IPS DF 4.7 (cell line): Measurements from ENCODE around the gene OR9Q1.
"Not testable (repeated sequence)": the region's sequence is repeated elsewhere in the genome, so short reads cannot be mapped to it uniquely, and the experiment has no call there.

Experiments used
- DNase-seq: peaks from one replicate; pipeline ENCODE4 v3.0.0-alpha.2; 2013; ENCODE audit warnings: low spot score; ENCODE audit errors: extremely low read depth

The OR9Q1 gene, protein sequence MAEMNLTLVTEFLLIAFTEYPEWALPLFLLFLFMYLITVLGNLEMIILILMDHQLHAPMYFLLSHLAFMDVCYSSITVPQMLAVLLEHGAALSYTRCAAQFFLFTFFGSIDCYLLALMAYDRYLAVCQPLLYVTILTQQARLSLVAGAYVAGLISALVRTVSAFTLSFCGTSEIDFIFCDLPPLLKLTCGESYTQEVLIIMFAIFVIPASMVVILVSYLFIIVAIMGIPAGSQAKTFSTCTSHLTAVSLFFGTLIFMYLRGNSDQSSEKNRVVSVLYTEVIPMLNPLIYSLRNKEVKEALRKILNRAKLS

DNA sequence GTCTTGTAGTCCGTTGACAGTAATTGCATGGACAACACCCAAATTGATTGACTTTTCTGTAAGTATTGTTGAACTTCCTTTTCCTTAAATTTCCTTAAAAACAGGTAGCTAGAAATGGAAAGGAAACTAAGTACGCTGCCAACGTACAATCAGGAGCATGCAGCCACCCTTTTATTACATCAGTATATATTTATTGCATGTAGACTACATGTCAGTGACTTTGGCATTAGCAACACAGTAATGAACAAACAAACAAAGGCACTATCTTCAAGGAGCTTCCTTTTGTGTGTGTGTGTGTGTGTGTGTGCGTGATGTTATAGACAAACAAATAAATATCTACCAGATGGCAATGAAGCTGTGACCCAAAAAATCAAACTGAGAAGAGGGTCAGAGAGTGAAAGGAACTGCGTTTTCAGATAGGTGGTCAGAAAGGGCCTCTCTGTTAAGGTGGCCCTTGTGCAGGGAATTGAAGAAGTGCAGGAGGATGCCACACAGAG is at the start of gene OR9Q1:
Gene OR9Q1, plus strand, starts transcription at position 447 of the 497 bp plus-strand sequence. CDS start 155,564 bp downstream, outside the sequence.
- no peak for DNase-seq

DNA sequence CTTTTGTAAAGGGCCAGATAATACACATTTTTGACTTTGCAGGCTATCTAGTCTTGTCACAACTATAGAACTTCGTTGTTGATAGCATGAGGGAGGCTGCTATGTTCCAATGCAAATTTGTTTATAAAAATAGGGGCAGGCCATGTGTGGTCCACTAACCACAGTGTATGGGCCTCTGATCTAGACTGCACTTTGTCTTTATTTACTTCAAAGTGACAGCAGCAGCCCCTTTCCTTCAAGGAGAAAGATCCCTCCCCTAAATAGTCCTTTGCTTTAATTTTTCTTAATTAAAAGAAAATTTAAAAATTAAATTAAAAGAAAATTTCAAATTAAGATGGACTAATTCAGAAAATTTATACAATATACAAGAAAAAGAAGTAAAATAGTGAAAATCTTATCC is 49.5 kb upstream of the OR9Q1 start:
- DNase-seq, result no peak

DNA sequence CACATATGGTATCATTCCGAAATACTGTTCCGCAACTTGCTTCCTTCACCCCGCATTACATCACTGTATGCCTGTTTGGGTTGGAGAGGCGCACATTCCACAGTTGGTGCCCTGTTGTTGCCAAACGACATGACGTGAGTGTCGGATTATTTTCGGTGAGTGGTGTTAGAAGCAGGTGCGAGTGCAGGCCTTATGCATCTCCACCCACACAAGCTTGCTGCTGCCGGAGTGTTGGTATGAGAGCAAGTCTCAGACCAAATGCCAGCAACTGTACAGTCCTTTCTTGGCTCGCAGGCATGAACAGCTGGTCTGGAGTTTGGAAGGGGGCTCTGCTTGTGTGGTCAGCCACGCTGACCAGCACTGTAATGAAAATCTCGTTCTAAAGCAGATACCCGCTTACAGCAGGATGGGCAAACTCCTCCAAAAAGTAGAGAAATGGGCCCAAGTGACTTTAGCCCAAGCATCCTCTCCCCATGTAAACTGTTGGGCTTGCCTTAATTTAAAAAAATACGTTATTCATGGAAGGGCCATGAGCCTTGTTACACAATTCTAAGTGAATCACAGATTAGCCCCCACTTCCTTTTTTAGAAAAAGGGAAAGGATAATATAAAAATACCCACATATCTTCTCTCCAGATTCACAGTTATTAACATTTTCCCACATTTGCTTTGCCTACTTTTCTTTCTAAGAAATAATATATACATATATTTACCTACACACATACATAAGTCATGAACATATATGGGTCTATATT is 48.7 kb upstream of the OR9Q1 start:
- DNase-seq, result no peak

DNA sequence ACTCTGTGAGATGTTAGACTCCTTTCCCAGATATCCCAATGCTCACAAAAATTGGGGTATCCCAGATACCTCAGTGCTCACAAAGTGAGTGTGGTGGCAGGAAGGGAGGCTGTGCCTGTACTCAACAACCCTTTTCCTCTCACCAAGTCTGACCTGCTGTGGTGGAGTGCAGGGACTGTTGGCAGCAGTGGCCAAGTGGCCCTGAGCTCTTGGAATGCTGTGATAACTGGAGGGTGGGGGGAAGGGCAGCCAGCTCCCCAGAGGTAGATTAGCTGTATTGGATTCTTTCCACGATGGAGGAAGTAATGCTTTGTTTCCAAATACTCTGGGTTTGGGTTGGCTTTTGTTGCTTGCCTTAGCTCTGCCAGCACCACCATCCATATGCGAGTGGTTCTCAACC is 46.0 kb upstream of the OR9Q1 start:
- DNase-seq, result no peak

DNA sequence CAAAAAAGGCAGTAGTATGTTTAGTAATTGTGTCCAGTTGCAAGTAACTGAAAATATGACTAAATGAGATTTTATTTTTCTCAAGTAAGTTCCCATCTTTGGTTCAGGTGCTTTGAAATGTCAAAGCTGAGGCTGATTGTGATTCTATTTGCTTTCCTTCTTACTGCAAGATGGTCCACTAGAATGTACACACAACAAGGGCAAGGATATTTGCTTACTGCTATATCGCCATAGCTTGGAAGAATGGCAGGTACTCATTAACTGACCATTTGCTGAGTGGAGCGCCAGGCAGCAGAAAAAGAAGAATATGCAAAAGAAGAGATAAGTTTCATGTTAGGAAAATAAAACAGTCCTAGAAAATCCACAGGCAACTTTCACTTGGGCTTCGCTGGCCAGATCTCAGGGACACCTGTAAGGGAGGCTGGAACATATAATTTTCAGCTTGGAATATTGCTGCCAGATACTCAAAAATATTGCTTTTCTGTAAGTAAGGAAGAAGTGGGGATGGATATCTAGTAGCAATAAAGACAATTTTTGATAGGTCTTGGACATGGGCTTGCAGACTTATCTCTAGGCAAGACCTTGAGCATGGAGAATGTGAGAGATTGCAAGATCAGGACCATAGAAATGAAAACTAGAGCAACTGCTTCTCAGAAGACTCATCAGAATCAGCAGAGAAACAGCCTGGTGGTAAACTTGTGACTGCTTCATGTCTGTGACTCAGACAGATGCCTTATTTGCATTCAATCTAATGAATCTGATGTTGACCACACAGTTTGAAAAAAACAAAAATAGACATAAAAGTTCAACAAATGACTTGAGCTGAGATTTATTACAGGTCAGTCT is 44.8 kb upstream of the OR9Q1 start:
- no peak for DNase-seq

DNA sequence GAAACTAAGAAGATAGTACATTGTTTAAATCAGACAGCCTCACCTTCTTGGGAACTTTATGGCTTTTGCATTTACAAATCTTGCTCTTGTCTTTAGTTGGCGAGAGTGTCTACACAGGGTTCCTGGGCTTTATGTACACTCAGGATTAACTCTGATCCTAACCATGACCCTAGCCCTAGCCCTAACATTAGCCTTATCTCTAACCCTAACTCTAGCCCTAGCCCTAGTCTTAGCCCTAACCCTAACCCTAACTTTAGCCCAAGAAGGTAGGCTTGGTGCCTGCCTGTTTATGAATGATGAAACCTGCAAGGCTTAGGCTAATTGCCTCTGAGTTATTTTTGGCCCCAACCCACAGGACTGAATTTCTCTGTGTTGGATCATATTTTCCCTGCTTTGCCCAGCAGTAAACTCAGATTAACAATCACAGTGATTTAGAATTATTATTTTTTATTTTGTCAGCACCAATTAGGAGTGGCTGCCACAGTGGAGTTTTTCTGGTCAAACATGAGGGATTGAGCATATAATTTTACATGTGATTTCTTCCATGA is 44.1 kb upstream of the OR9Q1 start:
- DNase-seq, result no peak

DNA sequence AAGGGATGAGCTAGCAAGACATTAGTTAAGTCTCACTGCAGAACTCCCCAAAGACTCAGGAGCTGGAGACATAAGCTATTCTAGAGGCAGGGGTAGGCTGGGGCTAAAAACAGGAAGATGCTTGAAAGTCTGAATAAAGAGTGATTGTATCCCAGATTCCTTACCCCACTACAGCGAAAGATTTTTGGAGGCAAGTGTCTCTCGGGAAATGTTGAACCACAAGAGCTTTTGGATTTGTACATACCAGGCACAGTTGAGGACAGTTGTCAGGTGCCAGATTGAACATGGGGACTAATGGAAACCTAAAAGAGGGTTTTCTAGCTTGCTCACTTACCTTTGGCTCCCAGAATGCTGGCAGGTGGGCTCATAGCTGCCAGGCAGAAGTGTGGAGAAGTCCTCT is 43.5 kb upstream of the OR9Q1 start:
- DNase-seq, result no peak

DNA sequence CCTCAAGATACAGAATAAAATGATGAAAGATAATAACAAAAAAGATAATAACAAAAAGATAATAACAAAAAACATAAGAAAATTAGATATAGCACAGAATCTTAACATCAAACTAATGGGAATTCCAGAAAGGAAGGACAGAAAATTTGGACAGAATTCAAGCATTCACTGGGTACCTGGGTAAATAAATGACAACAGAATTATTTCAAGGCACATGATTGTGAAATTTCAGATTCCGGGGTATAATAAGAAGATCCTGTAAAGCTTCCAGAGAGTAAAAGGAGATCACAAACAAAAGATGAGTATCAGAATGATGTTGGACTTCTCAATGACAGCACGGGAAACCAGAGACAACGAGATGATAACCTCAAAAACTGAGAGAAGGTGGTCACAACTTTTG is 42.1 kb upstream of the OR9Q1 start:
- no peak for DNase-seq

DNA sequence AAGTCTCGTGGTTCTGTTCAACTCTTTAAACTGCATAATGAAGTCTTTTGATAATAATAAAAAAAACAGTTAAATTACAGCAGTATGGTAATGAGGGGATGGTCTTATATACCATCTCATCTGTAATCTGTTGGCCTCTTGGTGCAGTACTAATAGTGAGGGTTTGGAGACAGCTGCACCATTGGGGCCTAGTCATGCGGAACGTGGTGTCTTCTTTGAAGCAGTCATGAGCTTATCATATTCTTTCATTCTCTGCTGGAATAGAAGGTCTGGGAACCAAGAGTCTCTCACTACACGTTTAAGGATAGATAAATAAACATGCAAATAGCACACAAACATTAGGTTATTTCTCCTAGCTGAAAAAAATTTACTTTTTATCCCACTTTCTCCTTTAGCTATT is 40.9 kb upstream of the OR9Q1 start:
- DNase-seq, result no peak

DNA sequence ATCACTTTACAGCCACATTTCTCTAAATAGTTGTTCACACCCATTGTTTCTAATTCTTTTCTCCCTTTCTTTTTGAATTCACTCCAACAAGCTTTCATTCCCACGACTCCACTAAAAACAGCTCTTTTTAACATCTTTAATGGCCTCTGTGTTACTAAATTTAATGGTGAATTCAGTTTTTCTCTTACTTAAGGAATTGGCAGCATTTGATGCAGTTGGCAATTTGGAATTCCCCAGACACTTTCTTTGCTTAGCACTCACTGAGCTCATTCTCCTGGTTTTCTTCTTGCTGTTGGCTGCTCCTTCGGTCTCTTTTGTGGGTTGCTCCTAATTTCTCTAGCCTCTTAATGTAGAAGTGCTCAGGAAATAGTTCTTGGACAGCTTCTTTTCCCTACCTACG is 40.5 kb upstream of the OR9Q1 start:
- DNase-seq, result no peak

DNA sequence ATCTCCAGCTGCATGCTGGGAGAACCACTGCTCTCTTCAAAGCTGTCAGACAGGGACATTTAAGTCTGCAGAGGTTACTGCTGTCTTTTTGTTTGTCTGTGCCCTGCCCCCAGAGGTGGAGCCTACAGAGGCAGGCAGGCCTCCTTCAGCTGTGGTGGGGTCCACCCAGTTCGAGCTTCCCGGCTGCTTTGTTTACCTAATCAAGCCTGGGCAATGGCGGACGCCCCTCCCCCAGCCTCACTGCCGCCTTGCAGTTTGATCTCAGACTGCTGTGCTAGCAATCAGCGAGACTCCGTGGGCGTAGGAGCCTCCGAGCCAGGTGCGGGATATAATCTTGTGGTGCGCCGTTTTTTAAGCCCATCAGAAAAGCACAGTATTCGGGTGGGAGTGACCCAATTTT is 24.2 kb upstream of the OR9Q1 start:
- not testable (repeated sequence) for DNase-seq

DNA sequence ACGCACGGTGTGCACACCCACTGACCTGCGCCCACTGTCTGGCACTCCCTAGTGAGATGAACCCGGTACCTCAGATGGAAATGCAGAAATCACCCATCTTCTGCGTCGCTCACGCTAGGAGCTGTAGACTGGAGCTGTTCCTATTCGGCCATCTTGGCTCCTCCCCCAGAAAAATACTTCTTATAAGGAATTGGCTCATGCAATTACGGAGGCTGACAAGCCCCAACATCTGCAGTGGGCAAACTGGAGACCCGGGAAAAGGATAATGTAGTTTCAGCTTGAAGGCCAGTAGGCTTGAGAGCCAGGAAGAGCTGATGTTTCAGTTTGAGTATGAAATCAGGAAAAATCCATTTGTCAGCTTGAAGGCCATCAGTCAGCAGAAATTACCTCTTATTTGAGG is 23.7 kb upstream of the OR9Q1 start:
- DNase-seq, result not testable (repeated sequence)

DNA sequence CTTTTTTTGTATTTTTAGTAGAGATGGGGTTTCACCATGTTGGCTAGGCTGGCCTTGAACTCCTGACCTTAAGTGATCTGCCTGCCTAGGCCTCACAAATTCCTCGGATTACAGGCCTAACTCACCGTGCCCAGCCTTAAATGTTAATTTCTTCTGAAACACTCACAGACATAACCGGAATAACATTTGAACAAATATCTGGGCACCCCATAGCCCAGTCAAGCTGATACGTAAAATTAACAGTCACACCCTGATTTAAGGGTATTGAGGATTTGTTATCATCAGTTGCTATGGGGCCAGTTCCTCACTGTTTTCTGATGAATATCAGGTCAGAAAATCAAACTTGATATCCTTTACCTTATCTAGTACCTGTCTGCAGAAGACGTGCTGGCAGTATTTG is 23.0 kb upstream of the OR9Q1 start:
- DNase-seq, result no peak

DNA sequence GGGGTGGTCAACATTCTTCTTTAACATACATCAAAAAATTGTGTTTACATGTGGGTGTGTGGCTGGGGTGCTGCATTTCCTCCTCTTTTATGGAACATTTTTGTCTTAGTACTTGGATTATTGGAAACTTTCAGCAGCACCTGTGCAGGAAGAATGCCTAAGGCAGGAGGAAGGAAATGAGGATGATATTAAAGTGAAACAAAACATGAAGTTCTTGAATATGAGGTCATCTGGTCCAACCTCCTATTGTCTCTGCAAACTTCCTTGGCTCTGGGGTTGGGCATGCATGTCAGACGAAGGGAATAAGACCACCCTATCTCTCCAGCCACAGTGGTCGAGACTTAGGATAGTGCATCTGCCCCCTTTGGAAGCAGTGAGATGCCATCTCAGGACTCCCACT is 20.6 kb upstream of the OR9Q1 start:
- no peak for DNase-seq

DNA sequence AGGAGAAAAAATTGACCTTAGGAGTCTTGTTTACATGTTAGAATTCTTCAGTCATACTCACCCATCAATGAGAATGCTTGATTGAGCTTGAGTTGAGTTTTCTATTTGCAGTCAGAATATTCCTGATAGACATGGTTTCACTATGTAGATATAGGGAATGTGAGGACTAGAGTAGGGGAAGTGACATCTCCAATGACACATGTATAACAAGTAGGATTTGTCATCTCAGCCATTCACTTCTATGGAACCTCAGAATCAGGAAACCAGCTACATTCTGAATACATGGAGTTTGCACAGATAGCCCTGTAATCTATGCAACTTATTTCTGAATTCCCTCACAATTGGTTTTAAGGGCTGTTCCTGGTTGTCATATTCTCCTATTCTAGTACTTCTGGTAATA is 20.1 kb upstream of the OR9Q1 start:
- DNase-seq, result no peak

DNA sequence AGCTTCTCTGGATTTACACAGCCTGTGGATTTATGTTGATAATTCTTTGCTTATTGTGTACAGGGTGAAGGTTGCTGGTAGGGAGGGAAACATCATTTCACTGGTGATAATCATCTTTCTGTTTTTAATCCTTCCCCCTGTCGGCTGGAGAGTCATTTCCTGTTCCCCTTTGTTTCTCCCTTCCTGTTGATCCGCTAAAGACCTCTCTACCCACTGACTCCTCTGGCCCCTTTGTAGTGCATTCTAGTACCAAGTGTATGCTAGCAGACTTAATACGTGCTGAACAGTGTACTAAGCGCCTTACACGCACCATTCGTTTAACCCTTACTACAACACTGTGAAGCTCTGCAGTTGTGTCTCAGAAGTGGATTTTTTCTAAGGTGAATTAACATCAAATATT is 19.0 kb upstream of the OR9Q1 start:
- no peak for DNase-seq

DNA sequence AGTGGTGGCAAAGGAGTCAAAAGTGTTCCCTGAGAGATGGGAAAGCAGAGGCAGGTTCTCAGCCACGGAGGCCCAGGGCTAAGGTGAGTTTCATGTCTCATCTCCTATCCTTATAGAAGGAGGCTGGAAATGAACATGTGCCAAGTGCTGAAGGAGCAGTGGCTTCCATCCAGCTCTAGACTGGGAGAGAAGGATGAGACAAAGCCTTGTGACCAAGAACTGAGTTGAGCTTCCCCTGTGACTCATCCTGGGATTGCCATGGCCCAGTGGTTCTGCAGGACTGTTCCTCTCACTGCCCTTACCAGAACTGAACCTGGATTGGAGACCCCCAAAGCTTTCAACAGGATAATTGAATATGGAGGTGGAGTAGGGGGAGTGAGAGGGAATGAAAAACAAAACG is 16.7 kb upstream of the OR9Q1 start:
- no peak for DNase-seq

DNA sequence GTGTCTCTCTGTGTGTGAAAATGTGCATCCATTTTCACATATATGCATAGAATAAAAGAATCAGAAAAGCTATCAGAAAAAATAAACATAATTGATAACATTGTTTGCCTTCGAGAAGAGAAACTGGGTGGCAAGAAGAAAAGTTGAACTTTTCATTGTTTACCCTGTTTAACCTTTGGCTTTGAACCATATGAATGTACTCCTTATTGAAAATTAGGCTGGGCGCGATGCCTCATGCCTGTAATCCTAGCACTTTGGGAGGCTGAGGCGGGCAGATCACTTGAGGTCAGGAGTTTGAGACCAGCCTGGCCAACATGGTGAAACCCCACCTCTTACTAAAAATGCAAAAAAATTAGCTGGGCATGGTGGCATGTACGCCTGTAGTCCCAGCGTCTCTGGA is 11.9 kb upstream of the OR9Q1 start:
- DNase-seq, result no peak

DNA sequence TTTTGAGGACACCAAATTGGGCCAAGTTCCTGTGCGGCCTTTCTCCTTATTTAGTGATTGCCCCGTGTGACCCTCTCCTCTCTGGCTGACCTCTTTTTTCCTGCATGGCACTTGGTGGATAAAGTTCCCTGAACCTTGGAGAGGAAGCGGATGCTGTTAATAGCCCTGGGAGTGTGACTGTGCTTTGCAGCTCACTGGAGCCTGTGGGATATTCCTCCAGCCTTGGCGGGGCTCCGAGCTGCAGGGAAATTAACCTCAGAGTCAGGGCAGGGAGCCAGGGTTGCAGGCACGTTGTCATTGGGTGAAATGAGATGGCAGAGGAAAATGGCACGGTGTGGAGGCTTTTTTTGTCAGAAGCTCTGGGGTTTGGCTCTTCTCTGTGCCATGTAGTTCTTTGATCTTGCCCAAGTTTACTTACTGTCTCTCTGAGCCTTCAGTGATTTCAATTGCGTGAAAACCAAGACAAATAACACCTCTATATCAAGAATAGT is 965 bp downstream of the OR9Q1 start:
- no peak for DNase-seq

DNA sequence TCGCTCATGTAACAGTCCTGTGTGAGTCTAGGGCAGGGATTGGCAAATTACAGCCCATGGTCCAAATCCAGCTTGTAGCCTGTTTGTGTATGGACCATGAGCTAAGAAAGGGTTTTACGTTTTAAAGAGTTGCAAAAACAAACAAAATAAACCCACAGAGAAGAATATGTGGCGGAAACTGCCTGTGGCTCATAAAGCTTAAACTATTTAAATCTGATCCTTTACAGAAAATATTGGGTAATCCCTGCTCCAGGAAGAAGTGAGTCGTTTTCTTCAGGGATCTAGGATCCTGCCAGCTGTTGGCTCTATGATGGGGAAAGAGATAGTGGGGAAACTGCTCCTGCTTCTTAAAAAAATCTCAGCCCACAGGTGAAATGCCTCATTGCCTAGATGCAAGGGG is 3.7 kb downstream of the OR9Q1 start:
- no peak for DNase-seq

DNA sequence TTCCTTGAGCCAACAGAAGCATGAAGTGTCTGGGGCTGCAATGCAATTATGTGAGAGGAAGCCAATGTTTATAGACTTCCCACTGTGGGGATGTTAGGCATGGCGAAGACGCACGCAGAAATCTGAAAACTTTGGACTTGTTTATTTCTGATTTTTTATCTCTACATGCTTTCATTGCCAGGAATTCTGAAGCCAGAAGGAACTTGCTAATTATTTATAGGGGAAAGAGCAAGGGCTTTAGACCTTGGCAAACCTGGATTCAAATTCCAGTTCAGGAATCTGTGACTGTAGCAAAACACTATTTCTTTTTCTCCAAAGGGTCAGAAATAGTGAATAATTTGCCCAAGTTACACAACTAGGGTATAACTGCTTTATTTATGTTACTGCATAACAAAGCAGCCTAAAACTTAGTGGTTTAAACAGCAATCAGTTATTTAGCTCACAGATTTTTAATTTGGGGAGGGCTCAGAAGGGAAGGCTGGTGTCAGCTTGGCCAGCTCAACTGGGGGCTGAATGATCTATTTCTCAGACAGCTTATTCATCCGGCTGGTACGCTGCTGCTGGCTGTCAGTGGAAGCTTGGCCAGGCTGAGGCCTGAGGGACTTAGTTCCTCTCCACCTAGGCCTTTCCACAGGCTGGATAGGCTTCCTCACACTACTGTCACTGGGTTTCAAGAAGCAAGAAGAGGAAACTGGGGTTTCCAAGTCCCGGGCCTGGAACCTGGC is 5.2 kb downstream of the OR9Q1 start:
- DNase-seq, result no peak
